HepG2 (cell line): Measurements from ENCODE around the gene CFAP69. TPM values are rescaled to one million over a fixed set of nuclear protein-coding genes. Genes with fewer than 3 reads are reported as not detected.

Experiments used
- ATAC-seq: fragments of 200-7000 bp; cut with Tn5 transposase; 3 replicates; pipeline ENCODE4 v1.9.1; 2020; ENCODE audit warnings: mild to moderate bottlenecking, moderate library complexity
- BruUV-seq: library from RNA; stranded (reverse); fragments of 400-500 nt; replicated peaks from 2 replicates; lab custom pipeline; 2021; lab: Mats Ljungman, UMichigan
- CTCF ChIA-PET: fragments of 300-600 bp; formaldehyde crosslinking; extraction: SDS; loops from one replicate; lab custom pipeline; 2021; ENCODE audit warnings: low total read pairs, inconsistent platforms, low intra/inter-chr PET ratio; lab: Yijun Ruan, JAX
- POLR2A ChIA-PET: fragments of 350-600 bp; sonication (Branson Sonifier 250); formaldehyde crosslinking; loops from one replicate; lab custom pipeline; 2020; ENCODE audit warnings: antibody characterized with exemption, inconsistent platforms; lab: Yijun Ruan, JAX
- DNase-seq: peaks from one replicate; pipeline ENCODE4 v3.0.0-alpha.2; 2015; ENCODE audit warnings: low spot score
- FAIRE-seq: peaks from 3 replicates; lab custom pipeline; 2011; peaks lifted over from hg19 to GRCh38; lab: Jason Lieb, UNC
- H2AFZ ChIP-seq: one replicate; pipeline ENCODE4 v1.6.1; 2011; ENCODE audit warnings: low read length, inconsistent platforms
- H3K27ac ChIP-seq: fragments of 300-600 bp; 3 replicates; pipeline ENCODE4 v1.8.0; 2011; ENCODE audit warnings: mixed run types, mild to moderate bottlenecking, mixed read lengths, low read length, inconsistent platforms; ENCODE audit not compliant: insufficient read depth; ENCODE audit errors: extremely low read length
- H3K27me3 ChIP-seq, 2 experiments: fragments of 200-600 bp in 1 of 2; 2 replicates in 1 of 2; 3 replicates in 1 of 2; pipeline versions ENCODE4 v1.6.0 to v1.8.0; 2011; ENCODE audit warnings: low read length in 2 of 2, mild to moderate bottlenecking in 2 of 2, moderate library complexity in 2 of 2, inconsistent platforms in 1 of 2; ENCODE audit not compliant: insufficient read depth in 2 of 2, control insufficient read depth in 1 of 2
- H3K36me3 ChIP-seq, 2 experiments: fragments of 200-600 bp in 1 of 2; replicated peaks in 1 of 2; 2 replicates in 1 of 2; 3 replicates in 1 of 2; pipeline versions ENCODE4 v1.5.1 to v1.8.0; 2011; ENCODE audit warnings: low read length in 2 of 2, inconsistent platforms in 1 of 2; ENCODE audit not compliant: insufficient read depth in 2 of 2, control insufficient read depth in 1 of 2
- H3K4me1 ChIP-seq: 2 replicates; pipeline ENCODE4 v1.5.1; 2012; ENCODE audit warnings: low read length, inconsistent platforms; ENCODE audit not compliant: insufficient read depth
- H3K4me2 ChIP-seq: 2 replicates; pipeline ENCODE4 v1.6.0; 2011; ENCODE audit warnings: low read depth, low read length, inconsistent platforms
- H3K4me3 ChIP-seq, 3 experiments: fragments of 200-600 bp in 1 of 3; sonication (generic), shearing (Covaris generic) in 1 of 3; replicated peaks in 1 of 3; 2 replicates each; pipeline ENCODE4 v1.5.1; 2011 to 2016; ENCODE audit warnings: low read length in 3 of 3, inconsistent platforms in 2 of 3, low read depth in 2 of 3, mild to moderate bottlenecking in 2 of 3, control low read depth in 1 of 3, mixed read lengths in 1 of 3; ENCODE audit not compliant: insufficient read depth in 1 of 3
- H3K79me2 ChIP-seq: one replicate; pipeline ENCODE4 v1.6.1; 2011; ENCODE audit warnings: low read length, inconsistent platforms; ENCODE audit not compliant: insufficient read depth
- H3K9ac ChIP-seq: 2 replicates; pipeline ENCODE4 v1.6.0; 2011; ENCODE audit warnings: mild to moderate bottlenecking, low read depth, low read length, inconsistent platforms; ENCODE audit not compliant: insufficient read depth
- H3K9me3 ChIP-seq: 2 replicates; pipeline ENCODE4 v1.5.1; 2012; ENCODE audit warnings: mild to moderate bottlenecking, low read length
- H4K20me1 ChIP-seq: 2 replicates; pipeline ENCODE4 v1.6.0; 2011; ENCODE audit warnings: inconsistent platforms, mild to moderate bottlenecking, low read length, moderate library complexity; ENCODE audit not compliant: insufficient read depth
- AGO1 ChIP-seq: fragments of 200-400 bp; formaldehyde crosslinking; IDR thresholded peaks from 2 replicates; pipeline ENCODE4 v1.6.1; 2017; ENCODE audit warnings: mild to moderate bottlenecking, low read depth, low read length, moderate library complexity; ENCODE audit not compliant: poor library complexity, severe bottlenecking
- MED8 ChIP-seq: sonication (generic); formaldehyde crosslinking; IDR thresholded peaks from 2 replicates; pipeline ENCODE4 v1.8.1; 2023; ENCODE audit warnings: mild to moderate bottlenecking, missing genetic modification reagents; ENCODE audit not compliant: insufficient replicate concordance
- MNT ChIP-seq: fragments of 450-650 bp; IDR thresholded peaks from 2 replicates; pipeline ENCODE4 v1.6.1; 2016
- RAD21 ChIP-seq: fragments of 450-650 bp; formaldehyde crosslinking; IDR thresholded peaks from 2 replicates; pipeline ENCODE4 v1.5.0; 2020; ENCODE audit warnings: mild to moderate bottlenecking
- ZKSCAN8 ChIP-seq: IDR thresholded peaks from 2 replicates; pipeline ENCODE4 v1.6.1; 2016; ENCODE audit warnings: borderline replicate concordance, missing genetic modification reagents, missing compliant biosample characterization
- WGBS: methylation state at CpG from one replicate; pipeline ENCODE4 v1.1.6; 2017; ENCODE audit warnings: low lambda C conversion rate; 5-methylcytosine and 5-hydroxymethylcytosine counted together
- in situ Hi-C: cut with HindIII; loops from 2 replicates; pipeline ENCODE4 v1.10.0; 2017; ENCODE audit warnings: low pct_unique_long_range_greater_than_20kb; ENCODE audit not compliant: extremely low pct_ligation_motif_present
- intact Hi-C: fragments of 100-400 bp; cut with micrococcal nuclease; formaldehyde crosslinking; loops from one replicate; pipeline ENCODE4 v1.10.0; 2022; ENCODE audit not compliant: unreplicated experiment
- polyA plus RNA-seq, 8 experiments: library from polyadenylated mRNA; depleted of rRNA in 3 of 8; stranded (reverse) in 7 of 8; unstranded in 1 of 8; fragments of >200 nt; fragmentation: Illumina TruSeq in 4 of 8; extraction: Trizol in 4 of 8; gene quantifications; 2 replicates each; pipeline versions ENCODE4 v1.2.1 to v1.2.3, GENCODE V29; 2011 to 2016; ENCODE audit warnings: low read depth in 4 of 8, missing spikeins in 1 of 8, mixed read lengths in 1 of 8; ENCODE audit not compliant: insufficient read depth in 1 of 8
- total RNA-seq, 5 experiments: library from RNA; depleted of rRNA; stranded (reverse); fragments of >200 nt; fragmentation: Illumina TruSeq; extraction: Trizol; gene quantifications; 2 replicates each; pipeline ENCODE4 v1.2.3, GENCODE V29; 2016; ENCODE audit warnings: low read depth in 1 of 5

Gene CFAP69
- total and polyA plus RNA-seq, 2 of the 13 experiments (the other 11 are each of a cell fraction or from before 2014, with no cell fraction given), result 2.2 to 4.0 TPM

DNA sequence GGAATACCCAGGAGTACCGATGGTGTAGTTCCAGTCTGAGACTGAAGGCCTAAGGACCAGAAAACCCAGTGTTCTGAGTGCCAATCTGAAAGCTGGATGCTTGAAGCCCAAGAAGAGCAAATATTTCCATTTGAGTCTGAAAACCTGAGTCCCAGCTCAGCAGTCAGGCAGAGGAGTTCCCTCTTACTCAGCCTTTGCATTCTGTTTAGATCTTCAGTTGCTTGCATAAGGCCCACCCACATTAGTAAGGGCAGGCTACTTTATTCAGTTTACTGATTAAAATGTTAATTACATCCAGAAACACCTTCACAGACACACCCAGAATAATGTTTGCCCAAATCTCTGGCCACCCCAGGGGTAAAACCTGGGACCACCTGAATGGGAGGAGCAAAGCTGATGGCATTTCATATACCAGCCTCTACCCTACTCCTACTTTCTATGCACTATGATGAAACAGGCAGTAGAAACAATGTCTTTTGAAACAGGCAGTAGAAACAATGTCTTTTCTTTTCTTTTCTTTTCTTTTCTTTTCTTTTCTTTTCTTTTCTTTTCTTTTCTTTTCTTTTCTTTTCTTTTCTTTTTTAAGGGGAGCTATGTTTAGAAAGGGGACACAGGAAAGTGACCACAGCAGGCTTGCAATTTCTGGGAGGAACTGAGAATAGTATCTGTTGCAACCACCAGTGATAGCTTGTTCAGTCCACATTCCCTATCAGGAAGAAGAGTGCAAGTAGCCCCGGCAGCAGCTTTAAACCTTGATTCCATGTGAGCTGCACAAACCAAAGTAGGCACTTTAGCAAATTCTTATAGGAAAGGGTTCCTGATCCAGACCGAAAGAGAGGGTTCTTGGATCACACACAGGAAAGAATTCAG, 45.5 kb downstream of the CFAP69 start:
- no peaks in the 10 kb centered on the region for H4K20me1 ChIP-seq
- 84% methylated on average over 3 of the region's 3 CpGs for whole genome bisulfite sequencing
- no TSS peak for BruUV-seq
- H3K27ac ChIP-seq, result no peak overlapping the region
- no peak overlapping the region for H3K4me3 ChIP-seq
- in situ Hi-C loops (no loop called here), intact Hi-C loops (no loop called here)
- CTCF ChIA-PET, result no interaction called here
- ATAC-seq (no peak), FAIRE-seq (no peak), DNase-seq (no peak)
- no peaks in the 10 kb centered on the region for H3K27me3 ChIP-seq
- no peaks in the 10 kb centered on the region for H3K36me3 ChIP-seq
- no peak overlapping the region for H3K4me2 ChIP-seq
- no peaks in the 10 kb centered on the region for H3K79me2 ChIP-seq
- no peaks in the 10 kb centered on the region for H3K4me1 ChIP-seq
- no peak overlapping the region for H2AFZ ChIP-seq
- H3K9ac ChIP-seq, result no peak overlapping the region
- TF ChIP-seq AGO1 (no peak), ZKSCAN8 (no peak), MNT (no peak), MED8 (CRISPR knock-in tag) (no peak), RAD21 (no peak)
- H3K9me3 ChIP-seq, result no peaks in the 10 kb centered on the region; the same call in 1 of the 2 replicates
- POLR2A ChIA-PET, result no interaction called here
